Mesenchymal stem cell (in vitro differentiated cells and primary cell): ENCODE measurements around the gene SPATS2L.

Experiments used
- DNase-seq: peaks from one replicate; pipeline ENCODE4 v3.0.0-alpha.2; 2013
- H2AFZ ChIP-seq: one replicate; pipeline ENCODE4 v1.6.1; 2013; ENCODE audit warnings: low read depth, mild to moderate bottlenecking, control low read depth, inconsistent platforms, low read length, moderate library complexity
- H2AK5ac ChIP-seq: 2 replicates; pipeline ENCODE4 v1.6.1; 2013; ENCODE audit warnings: low read length, moderate library complexity, mild to moderate bottlenecking, inconsistent platforms; ENCODE audit not compliant: severe bottlenecking
- H2BK120ac ChIP-seq: one replicate; pipeline ENCODE4 v1.6.1; 2013; ENCODE audit warnings: low read depth, mild to moderate bottlenecking, inconsistent platforms, low read length, moderate library complexity
- H2BK12ac ChIP-seq, 2 experiments: one replicate each; pipeline ENCODE4 v1.6.1; 2013; ENCODE audit warnings: inconsistent platforms in 2 of 2, low read length in 2 of 2, mild to moderate bottlenecking in 2 of 2, moderate library complexity in 2 of 2, control low read depth in 1 of 2
- H2BK15ac ChIP-seq: one replicate; pipeline ENCODE4 v1.6.1; 2013; ENCODE audit warnings: mild to moderate bottlenecking, low read depth, inconsistent platforms; ENCODE audit not compliant: poor library complexity, severe bottlenecking
- H2BK5ac ChIP-seq: 2 replicates; pipeline ENCODE4 v1.6.1; 2013; ENCODE audit warnings: low read depth, mild to moderate bottlenecking, low read length, control low read depth, inconsistent platforms; ENCODE audit not compliant: poor library complexity, severe bottlenecking
- H3K14ac ChIP-seq, 2 experiments: one replicate each; pipeline ENCODE4 v1.6.1; 2013; ENCODE audit warnings: inconsistent platforms in 2 of 2, low read length in 2 of 2, control low read depth in 1 of 2, mild to moderate bottlenecking in 1 of 2, moderate library complexity in 1 of 2
- H3K18ac ChIP-seq, 2 experiments: one replicate each; pipeline ENCODE4 v1.6.1; 2013; ENCODE audit warnings: inconsistent platforms in 2 of 2, low read length in 2 of 2, control low read depth in 1 of 2, low read depth in 1 of 2, mild to moderate bottlenecking in 1 of 2
- H3K23ac ChIP-seq, 2 experiments: one replicate each; pipeline ENCODE4 v1.6.1; 2013; ENCODE audit warnings: inconsistent platforms in 2 of 2, low read length in 2 of 2, mild to moderate bottlenecking in 2 of 2, moderate library complexity in 2 of 2, control low read depth in 1 of 2
- H3K27ac ChIP-seq: 2 replicates; pipeline ENCODE4 v1.5.1; 2013; ENCODE audit warnings: mild to moderate bottlenecking, moderate library complexity, low read length, control low read depth, inconsistent platforms; ENCODE audit not compliant: poor library complexity, severe bottlenecking
- H3K27me3 ChIP-seq, 2 experiments: 2 replicates each; pipeline versions ENCODE4 v1.6.1 to v1.7.0; 2013; ENCODE audit warnings: low read length in 2 of 2, mild to moderate bottlenecking in 2 of 2, moderate library complexity in 2 of 2, control low read depth in 1 of 2, inconsistent platforms in 1 of 2; ENCODE audit not compliant: control insufficient read depth in 1 of 2, insufficient read depth in 1 of 2
- H3K36me3 ChIP-seq, 2 experiments: 2 replicates each; pipeline versions ENCODE4 v1.6.1 to v1.7.0; 2013; ENCODE audit warnings: low read length in 2 of 2, control low read depth in 1 of 2, inconsistent platforms in 1 of 2, low read depth in 1 of 2, mild to moderate bottlenecking in 1 of 2; ENCODE audit not compliant: insufficient read depth in 2 of 2, control insufficient read depth in 1 of 2
- H3K4ac ChIP-seq, 2 experiments: one replicate each; pipeline ENCODE4 v1.6.1; 2013; ENCODE audit warnings: inconsistent platforms in 2 of 2, low read length in 2 of 2, mild to moderate bottlenecking in 2 of 2, moderate library complexity in 2 of 2, control low read depth in 1 of 2, low read depth in 1 of 2
- H3K4me1 ChIP-seq: 2 replicates; pipeline ENCODE4 v1.6.1; 2013; ENCODE audit warnings: low read depth, low read length, control low read depth; ENCODE audit not compliant: control insufficient read depth, insufficient read depth
- H3K4me2 ChIP-seq: 2 replicates; pipeline ENCODE4 v1.6.1; 2013; ENCODE audit warnings: low read length, mild to moderate bottlenecking, inconsistent platforms; ENCODE audit not compliant: poor library complexity, severe bottlenecking
- H3K4me3 ChIP-seq, 2 experiments: 2 replicates each; pipeline versions ENCODE4 v1.5.1 to v1.7.0; 2013; ENCODE audit warnings: low read length in 2 of 2, mild to moderate bottlenecking in 2 of 2, control low read depth in 1 of 2, low read depth in 1 of 2; ENCODE audit not compliant: insufficient read depth in 1 of 2
- H3K79me1 ChIP-seq: replicated peaks from 2 replicates; pipeline ENCODE4 v1.6.1; 2013; ENCODE audit warnings: mild to moderate bottlenecking, control low read depth, low read length, inconsistent platforms; ENCODE audit not compliant: poor library complexity, severe bottlenecking
- H3K9ac ChIP-seq: 2 replicates; pipeline ENCODE4 v1.7.0; 2013; ENCODE audit warnings: mild to moderate bottlenecking, low read length, moderate library complexity
- H3K9me3 ChIP-seq: 2 replicates; pipeline ENCODE4 v1.7.0; 2013; ENCODE audit warnings: mild to moderate bottlenecking, low read length; ENCODE audit not compliant: control insufficient read depth
- H4K8ac ChIP-seq: one replicate; pipeline ENCODE4 v1.6.1; 2013; ENCODE audit warnings: inconsistent platforms, mild to moderate bottlenecking, low read length, moderate library complexity
- H4K91ac ChIP-seq: one replicate; pipeline ENCODE4 v1.6.1; 2013; ENCODE audit warnings: mild to moderate bottlenecking, low read length, inconsistent platforms
- WGBS: methylation state at CpG from one replicate; pipeline ENCODE4 v1.1.7; 2013; ENCODE audit warnings: mixed read lengths; 5-methylcytosine and 5-hydroxymethylcytosine counted together

SPATS2L gene

DNA sequence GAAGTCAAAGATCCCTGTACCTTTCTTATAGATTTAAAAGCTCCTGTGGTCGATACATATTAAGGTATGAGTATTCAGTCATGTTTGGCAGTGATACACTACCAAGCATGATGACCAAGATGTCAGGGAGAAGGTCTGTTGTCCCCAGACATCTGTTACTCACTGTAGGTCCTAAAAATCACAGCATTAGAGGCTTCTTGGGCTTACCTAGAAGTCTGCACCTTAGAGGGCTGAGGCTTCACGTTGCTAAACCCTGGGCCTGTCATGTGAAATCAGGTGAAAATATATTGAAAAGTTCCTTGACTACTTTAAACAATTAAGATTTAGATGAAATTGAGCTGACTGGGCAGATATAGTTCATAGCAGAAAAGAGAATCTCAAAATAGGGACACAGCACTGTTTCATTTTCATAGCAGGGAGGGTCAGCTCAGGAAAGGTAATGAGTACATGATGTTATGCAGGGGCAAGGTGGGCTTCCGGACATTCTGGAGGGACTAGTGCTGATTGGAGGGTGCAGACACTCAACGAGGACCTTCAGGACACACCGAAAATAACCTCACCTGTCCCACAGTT is 78.7 kb downstream of the SPATS2L start:
- DNase-seq: no peak
- Histone ChIP-seq H3K18ac (no peak overlapping the region), H3K27ac (no peak overlapping the region), H2BK5ac (no peak overlapping the region), H2BK120ac (no peak overlapping the region), H3K14ac (no peak overlapping the region), H2AFZ (no peak overlapping the region), H3K23ac (no peak overlapping the region), H3K9ac (no peak overlapping the region), H3K9me3 (no peaks in the 10 kb centered on the region), H3K79me1 (peaks cover 20% of the 10 kb centered on the region), H3K4ac (no peak overlapping the region), H2BK12ac (peak overlapping the region in 1 of 2 experiments; percentile 24), H3K36me3 (peaks cover 10 to 12% of the 10 kb centered on the region in 2 experiments), H4K91ac (no peak overlapping the region), H4K8ac (peak overlapping the region; percentile 23), H3K4me1 (peaks cover 8% of the 10 kb centered on the region), H2BK15ac (no peak overlapping the region), H3K4me2 (no peak overlapping the region), H3K4me3 (no peak overlapping the region), H2AK5ac (peak overlapping the region; percentile 82), H3K27me3 (no peaks in the 10 kb centered on the region)
- WGBS: 100% methylated on average over 4 of the region's 5 CpGs

- H3K18ac ChIP-seq: no peak overlapping the region
- H3K79me1 ChIP-seq: peaks cover 19% of the 10 kb centered on the region
- no peak overlapping the region for H3K4ac ChIP-seq
- peak overlapping the region; percentile 36 for H4K8ac ChIP-seq
- no peak overlapping the region for H3K27ac ChIP-seq
- no peak overlapping the region for H2AK5ac ChIP-seq
- H2BK15ac ChIP-seq: no peak overlapping the region
- H3K14ac ChIP-seq: no peak overlapping the region
- no peak overlapping the region for H3K4me3 ChIP-seq
- no peak overlapping the region for H2BK5ac ChIP-seq
- no peak overlapping the region for H3K9ac ChIP-seq
- H4K91ac ChIP-seq: no peak overlapping the region
- H2BK120ac ChIP-seq: no peak overlapping the region
- no peak overlapping the region for H2AFZ ChIP-seq
- no peaks in the 10 kb centered on the region for H3K9me3 ChIP-seq
- H3K27me3 ChIP-seq: no peaks in the 10 kb centered on the region
- no peak for DNase-seq
- WGBS: 87% methylated on average over 1 of the region's 2 CpGs
- no peak overlapping the region for H2BK12ac ChIP-seq
- H3K36me3 ChIP-seq: peaks cover 20 to 26% of the 10 kb centered on the region in 2 experiments
- H3K4me1 ChIP-seq: peaks cover 4% of the 10 kb centered on the region
- no peak overlapping the region for H3K4me2 ChIP-seq
- H3K23ac ChIP-seq: no peak overlapping the region
Observed at GRCh38 chr2:200393191-200393590, 86.7 kb downstream of the SPATS2L start.

DNA sequence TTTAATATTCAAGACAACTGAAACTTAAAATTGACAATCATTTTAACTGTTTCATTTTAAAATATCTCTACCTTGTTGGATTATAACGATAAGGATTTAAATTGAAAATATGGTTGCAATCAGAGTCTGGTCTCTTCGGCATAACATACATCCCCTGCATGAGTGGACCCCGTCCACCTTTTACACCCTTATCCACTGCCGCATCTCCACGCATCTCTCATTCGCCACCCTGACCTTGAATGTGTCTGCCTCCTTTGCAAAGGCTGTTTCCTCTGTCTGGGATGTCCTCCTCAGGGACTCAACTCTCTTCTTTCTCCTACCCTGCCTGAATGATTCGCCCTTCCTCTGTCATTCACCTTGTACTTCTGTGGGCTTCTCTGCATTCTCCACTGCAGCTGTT is 87.6 kb downstream of the SPATS2L start:
- no peak overlapping the region for H2BK15ac ChIP-seq
- no peak overlapping the region for H3K4me3 ChIP-seq
- no peak overlapping the region for H2BK5ac ChIP-seq
- no peak for DNase-seq
- no peaks in the 10 kb centered on the region for H3K9me3 ChIP-seq
- H3K18ac ChIP-seq: no peak overlapping the region
- no peak overlapping the region for H3K4ac ChIP-seq
- no peak overlapping the region for H3K14ac ChIP-seq
- no peaks in the 10 kb centered on the region for H3K27me3 ChIP-seq
- H3K27ac ChIP-seq: no peak overlapping the region
- H3K4me1 ChIP-seq: peaks cover 6% of the 10 kb centered on the region
- no peak overlapping the region for H3K4me2 ChIP-seq
- H2BK12ac ChIP-seq: no peak overlapping the region
- no peak overlapping the region for H3K9ac ChIP-seq
- WGBS: 96% methylated on average over 7 of the region's 7 CpGs
- H3K79me1 ChIP-seq: peaks cover 17% of the 10 kb centered on the region
- H2BK120ac ChIP-seq: no peak overlapping the region
- no peak overlapping the region for H3K23ac ChIP-seq
- peaks cover 18 to 25% of the 10 kb centered on the region in 2 experiments for H3K36me3 ChIP-seq
- no peak overlapping the region for H4K91ac ChIP-seq
- H4K8ac ChIP-seq: peak overlapping the region; percentile 12
- H2AFZ ChIP-seq: no peak overlapping the region
- H2AK5ac ChIP-seq: no peak overlapping the region

DNA sequence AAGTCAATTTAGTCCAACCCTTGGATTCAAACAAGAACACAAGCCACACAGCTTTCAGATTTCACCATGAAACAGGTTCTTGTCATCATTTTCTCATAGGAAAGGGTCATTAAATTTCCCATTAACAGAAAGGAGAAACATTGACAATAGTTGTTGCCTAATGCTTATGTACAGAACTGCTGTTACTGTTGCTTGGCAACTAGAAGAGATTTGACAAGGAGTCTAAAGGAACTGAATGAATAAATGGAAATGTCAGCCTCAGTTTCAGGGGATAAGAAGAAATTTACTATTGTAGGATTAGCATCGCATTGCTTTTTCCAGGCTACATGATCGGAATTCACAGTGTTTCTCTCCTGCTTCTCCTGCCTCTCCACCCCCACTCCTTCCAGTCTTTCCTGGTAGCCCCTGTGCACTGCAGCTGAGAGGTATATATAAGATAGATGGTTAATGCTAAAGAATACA is 90.3 kb downstream of the SPATS2L start:
- Histone ChIP-seq H3K4ac (no peak overlapping the region), H3K79me1 (peaks cover 12% of the 10 kb centered on the region), H3K27ac (peak overlapping the region; percentile 57), H3K27me3 (no peaks in the 10 kb centered on the region), H3K4me1 (peaks cover 8% of the 10 kb centered on the region), H3K18ac (no peak overlapping the region), H2BK15ac (no peak overlapping the region), H2BK120ac (no peak overlapping the region), H2BK5ac (no peak overlapping the region), H2AFZ (no peak overlapping the region), H3K14ac (no peak overlapping the region), H3K4me2 (no peak overlapping the region), H3K23ac (no peak overlapping the region), H3K4me3 (no peak overlapping the region), H2BK12ac (no peak overlapping the region), H2AK5ac (no peak overlapping the region), H4K8ac (no peak overlapping the region), H3K9ac (no peak overlapping the region), H3K9me3 (no peaks in the 10 kb centered on the region), H4K91ac (no peak overlapping the region), H3K36me3 (peaks cover 2 to 8% of the 10 kb centered on the region in 2 experiments)
- peak; percentile 88 for DNase-seq
- no CpG with 5 or more reads among the region's 2 CpGs for WGBS
